NB4 (cell line): ENCODE measurements around the gene LRRC10B.

Experiments
- MAX ChIP-seq: IDR thresholded peaks from 2 replicates; pipeline ENCODE4 v1.6.1; 2011; ENCODE audit warnings: low read depth, low read length
- POLR2A ChIP-seq: IDR thresholded peaks from 2 replicates; pipeline ENCODE4 v1.6.1; 2011; ENCODE audit warnings: mild to moderate bottlenecking; ENCODE audit not compliant: insufficient read length; ENCODE audit errors: extremely low read depth
- TF ChIP-seq, protein P1 (sequence below): IDR thresholded peaks from one replicate; pipeline ENCODE4 v1.5.1; 2012; ENCODE audit warnings: low read depth, low read length

DNA sequence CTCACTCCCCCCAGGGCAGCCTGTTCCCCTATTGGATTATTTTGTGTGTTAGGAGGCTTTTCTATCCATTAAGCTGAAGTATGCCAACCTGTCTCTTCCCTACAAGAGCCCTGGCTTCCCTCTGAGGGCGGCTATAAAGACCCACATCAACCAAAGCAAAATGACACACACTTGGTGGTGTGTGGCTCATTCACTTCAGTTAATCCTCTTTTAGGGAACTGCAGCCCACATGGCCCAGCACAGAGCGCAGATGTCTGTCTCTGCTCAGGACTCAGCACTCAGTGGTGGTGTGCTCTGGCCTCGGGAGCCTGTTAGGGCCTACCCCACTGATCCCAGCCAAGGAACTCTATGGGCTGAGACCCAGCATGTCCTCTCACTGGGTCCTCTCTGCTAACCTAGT lies 32.2 kb upstream of the LRRC10B start:
- TF ChIP-seq, protein P1, sequence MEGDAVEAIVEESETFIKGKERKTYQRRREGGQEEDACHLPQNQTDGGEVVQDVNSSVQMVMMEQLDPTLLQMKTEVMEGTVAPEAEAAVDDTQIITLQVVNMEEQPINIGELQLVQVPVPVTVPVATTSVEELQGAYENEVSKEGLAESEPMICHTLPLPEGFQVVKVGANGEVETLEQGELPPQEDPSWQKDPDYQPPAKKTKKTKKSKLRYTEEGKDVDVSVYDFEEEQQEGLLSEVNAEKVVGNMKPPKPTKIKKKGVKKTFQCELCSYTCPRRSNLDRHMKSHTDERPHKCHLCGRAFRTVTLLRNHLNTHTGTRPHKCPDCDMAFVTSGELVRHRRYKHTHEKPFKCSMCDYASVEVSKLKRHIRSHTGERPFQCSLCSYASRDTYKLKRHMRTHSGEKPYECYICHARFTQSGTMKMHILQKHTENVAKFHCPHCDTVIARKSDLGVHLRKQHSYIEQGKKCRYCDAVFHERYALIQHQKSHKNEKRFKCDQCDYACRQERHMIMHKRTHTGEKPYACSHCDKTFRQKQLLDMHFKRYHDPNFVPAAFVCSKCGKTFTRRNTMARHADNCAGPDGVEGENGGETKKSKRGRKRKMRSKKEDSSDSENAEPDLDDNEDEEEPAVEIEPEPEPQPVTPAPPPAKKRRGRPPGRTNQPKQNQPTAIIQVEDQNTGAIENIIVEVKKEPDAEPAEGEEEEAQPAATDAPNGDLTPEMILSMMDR, result no peak
- TF ChIP-seq POLR2A, result no peak
- TF ChIP-seq MAX, result no peak
